GM12878 (cell line): ENCODE measurements around the gene NELFB.

Source experiments
- CEBPB ChIP-seq, 2 experiments: fragments of 150-350 bp in 1 of 2; IDR thresholded peaks; 2 replicates each; pipeline ENCODE4 v1.6.1; 2012 to 2014; ENCODE audit warnings: low read depth in 2 of 2, low read length in 2 of 2, borderline replicate concordance in 1 of 2, inconsistent platforms in 1 of 2
- NFYB ChIP-seq: IDR thresholded peaks from 2 replicates; pipeline ENCODE4 v1.6.1; 2011; ENCODE audit warnings: low read depth, mild to moderate bottlenecking, low read length, improper control_type of control experiment, moderate library complexity; ENCODE audit not compliant: insufficient read depth
- POLR2A ChIP-seq: IDR thresholded peaks from 2 replicates; pipeline ENCODE4 v1.6.1; 2011; ENCODE audit warnings: low read depth, mild to moderate bottlenecking, low read length
- RBBP5 ChIP-seq: fragments of 200-600 bp; sonication (generic); conservative IDR thresholded peaks from 2 replicates; pipeline ENCODE4 v1.6.1; 2016
- TF ChIP-seq, protein P1 (sequence below): fragments of 450-650 bp; IDR thresholded peaks from 2 replicates; pipeline ENCODE4 v1.6.1; 2018; ENCODE audit warnings: borderline replicate concordance, mild to moderate bottlenecking; ENCODE audit not compliant: partially characterized antibody
- TF ChIP-seq, protein P2 (sequence below), 3 experiments: IDR thresholded peaks in 2 of 3; conservative IDR thresholded peaks in 1 of 3; 2 replicates each; pipeline ENCODE4 v1.5.1; 2011; ENCODE audit warnings: low read depth in 3 of 3, low read length in 3 of 3, mild to moderate bottlenecking in 3 of 3, control low read depth in 2 of 3, moderate library complexity in 2 of 3, inconsistent platforms in 1 of 3, mixed read lengths in 1 of 3; ENCODE audit not compliant: control insufficient read depth in 2 of 3, insufficient read depth in 1 of 3; ENCODE audit errors: extremely low read depth in 1 of 3

DNA sequence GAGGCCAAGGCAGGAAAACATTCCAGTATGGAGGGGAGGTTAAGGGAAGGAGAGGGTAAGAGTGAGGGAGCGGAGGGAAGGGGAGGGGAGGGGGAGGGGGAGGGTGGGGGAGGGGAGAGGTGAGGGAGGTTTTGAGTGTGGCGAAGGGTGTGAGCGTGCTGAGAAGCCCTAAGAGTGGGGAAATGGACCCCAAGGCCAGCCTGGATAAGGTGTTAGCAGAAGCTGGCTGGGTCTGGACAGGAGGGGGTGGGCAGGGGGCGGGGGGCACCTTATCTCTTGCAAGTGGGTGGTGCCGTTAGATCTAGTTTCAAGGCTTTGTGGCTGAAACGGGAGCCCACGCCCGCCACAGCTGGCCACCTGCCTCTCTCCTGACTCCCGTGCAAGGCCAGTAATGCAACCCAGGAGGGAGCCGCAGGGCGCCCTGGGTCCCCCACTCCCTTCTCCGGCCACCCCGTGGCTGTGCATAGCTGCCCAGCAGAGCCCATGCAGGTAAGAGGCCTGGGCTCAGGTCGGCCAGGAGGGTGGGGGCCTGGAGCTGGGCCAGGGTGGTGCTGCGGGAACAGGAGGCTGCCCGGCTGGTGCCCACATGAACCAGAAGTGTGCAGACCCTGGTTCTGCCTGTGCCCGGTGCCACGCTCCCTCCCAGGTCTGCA, 27.1 kb upstream of the NELFB start:
- TF ChIP-seq RBBP5 (no peak), POLR2A (no peak), NFYB (no peak), CEBPB (IDR thresholded peaks at IDR 0.05; ENCODE audit: borderline replicate concordance in 1 of 2, low read depth in 2 of 2, low read length in 2 of 2) (no peak)
- TF ChIP-seq, protein P1, sequence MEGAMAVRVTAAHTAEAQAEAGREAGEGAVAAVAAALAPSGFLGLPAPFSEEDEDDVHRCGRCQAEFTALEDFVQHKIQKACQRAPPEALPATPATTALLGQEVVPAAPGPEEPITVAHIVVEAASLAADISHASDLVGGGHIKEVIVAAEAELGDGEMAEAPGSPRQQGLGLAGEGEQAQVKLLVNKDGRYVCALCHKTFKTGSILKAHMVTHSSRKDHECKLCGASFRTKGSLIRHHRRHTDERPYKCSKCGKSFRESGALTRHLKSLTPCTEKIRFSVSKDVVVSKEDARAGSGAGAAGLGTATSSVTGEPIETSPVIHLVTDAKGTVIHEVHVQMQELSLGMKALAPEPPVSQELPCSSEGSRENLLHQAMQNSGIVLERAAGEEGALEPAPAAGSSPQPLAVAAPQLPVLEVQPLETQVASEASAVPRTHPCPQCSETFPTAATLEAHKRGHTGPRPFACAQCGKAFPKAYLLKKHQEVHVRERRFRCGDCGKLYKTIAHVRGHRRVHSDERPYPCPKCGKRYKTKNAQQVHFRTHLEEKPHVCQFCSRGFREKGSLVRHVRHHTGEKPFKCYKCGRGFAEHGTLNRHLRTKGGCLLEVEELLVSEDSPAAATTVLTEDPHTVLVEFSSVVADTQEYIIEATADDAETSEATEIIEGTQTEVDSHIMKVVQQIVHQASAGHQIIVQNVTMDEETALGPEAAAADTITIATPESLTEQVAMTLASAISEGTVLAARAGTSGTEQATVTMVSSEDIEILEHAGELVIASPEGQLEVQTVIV: no peak
- TF ChIP-seq, protein P2, sequence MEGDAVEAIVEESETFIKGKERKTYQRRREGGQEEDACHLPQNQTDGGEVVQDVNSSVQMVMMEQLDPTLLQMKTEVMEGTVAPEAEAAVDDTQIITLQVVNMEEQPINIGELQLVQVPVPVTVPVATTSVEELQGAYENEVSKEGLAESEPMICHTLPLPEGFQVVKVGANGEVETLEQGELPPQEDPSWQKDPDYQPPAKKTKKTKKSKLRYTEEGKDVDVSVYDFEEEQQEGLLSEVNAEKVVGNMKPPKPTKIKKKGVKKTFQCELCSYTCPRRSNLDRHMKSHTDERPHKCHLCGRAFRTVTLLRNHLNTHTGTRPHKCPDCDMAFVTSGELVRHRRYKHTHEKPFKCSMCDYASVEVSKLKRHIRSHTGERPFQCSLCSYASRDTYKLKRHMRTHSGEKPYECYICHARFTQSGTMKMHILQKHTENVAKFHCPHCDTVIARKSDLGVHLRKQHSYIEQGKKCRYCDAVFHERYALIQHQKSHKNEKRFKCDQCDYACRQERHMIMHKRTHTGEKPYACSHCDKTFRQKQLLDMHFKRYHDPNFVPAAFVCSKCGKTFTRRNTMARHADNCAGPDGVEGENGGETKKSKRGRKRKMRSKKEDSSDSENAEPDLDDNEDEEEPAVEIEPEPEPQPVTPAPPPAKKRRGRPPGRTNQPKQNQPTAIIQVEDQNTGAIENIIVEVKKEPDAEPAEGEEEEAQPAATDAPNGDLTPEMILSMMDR (IDR thresholded peaks at IDR 0.05 in 2 of 3, conservative IDR thresholded peaks at IDR 0.05 in 1 of 3; ENCODE audit: control insufficient read depth in 2 of 3, extremely low read depth in 1 of 3, insufficient read depth in 1 of 3, low read depth in 3 of 3, low read length in 3 of 3): no peak
